ENCODE measurements around the gene GALNT18.

The GALNT18 gene

DNA sequence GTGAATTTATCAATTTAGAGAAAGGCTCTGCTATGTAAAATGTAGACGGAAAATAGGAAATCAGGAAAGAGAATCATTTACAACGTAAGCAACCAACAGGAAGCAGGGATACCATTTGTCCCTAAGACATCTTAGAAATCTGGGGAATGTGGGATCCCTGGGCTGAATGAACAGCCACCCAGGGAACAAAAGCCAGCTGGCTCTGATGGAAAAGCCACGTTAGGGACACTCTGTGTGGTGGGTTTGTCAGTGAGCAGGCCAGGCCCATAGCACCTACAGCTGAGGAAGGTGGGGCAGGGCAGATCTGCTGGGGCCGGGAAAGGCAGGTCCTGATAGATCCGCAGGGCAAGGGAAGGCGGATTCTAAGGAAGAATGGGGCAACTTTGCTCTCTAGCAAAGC is 181.7 kb downstream of the GALNT18 start:
- Histone ChIP-seq H3K9ac (ENCODE audit: low read length) (no peak overlapping the region), H2AFZ (ENCODE audit: low read length) (no peak overlapping the region), H3K27ac (ENCODE audit: low read length) (no peak overlapping the region), H3K9me3 (replicated peaks; ENCODE audit: insufficient read depth, low read length) (no peaks in the 10 kb centered on the region), H3K4me2 (ENCODE audit: low read depth, low read length) (no peak overlapping the region), H3K27me3 (replicated peaks; ENCODE audit: insufficient read depth, low read length) (no peaks in the 10 kb centered on the region), H3K4me3 (ENCODE audit: low read length) (no peak overlapping the region), H3K9me2 (replicated peaks; ENCODE audit: insufficient read depth, low read length) (no peaks in the 10 kb centered on the region), H4K20me1 (ENCODE audit: insufficient read depth, low read length) (no peaks in the 10 kb centered on the region), H3F3A (ENCODE audit: insufficient read depth, low read length) (no peaks in the 10 kb centered on the region), H3K4me1 (ENCODE audit: low read length) (no peaks in the 10 kb centered on the region), H3K36me3 (replicated peaks; ENCODE audit: insufficient read depth, low read length) (no peaks in the 10 kb centered on the region), H3K79me2 (ENCODE audit: low read length) (no peaks in the 10 kb centered on the region)
- no peak for DNase-seq
- TF ChIP-seq, protein P1, sequence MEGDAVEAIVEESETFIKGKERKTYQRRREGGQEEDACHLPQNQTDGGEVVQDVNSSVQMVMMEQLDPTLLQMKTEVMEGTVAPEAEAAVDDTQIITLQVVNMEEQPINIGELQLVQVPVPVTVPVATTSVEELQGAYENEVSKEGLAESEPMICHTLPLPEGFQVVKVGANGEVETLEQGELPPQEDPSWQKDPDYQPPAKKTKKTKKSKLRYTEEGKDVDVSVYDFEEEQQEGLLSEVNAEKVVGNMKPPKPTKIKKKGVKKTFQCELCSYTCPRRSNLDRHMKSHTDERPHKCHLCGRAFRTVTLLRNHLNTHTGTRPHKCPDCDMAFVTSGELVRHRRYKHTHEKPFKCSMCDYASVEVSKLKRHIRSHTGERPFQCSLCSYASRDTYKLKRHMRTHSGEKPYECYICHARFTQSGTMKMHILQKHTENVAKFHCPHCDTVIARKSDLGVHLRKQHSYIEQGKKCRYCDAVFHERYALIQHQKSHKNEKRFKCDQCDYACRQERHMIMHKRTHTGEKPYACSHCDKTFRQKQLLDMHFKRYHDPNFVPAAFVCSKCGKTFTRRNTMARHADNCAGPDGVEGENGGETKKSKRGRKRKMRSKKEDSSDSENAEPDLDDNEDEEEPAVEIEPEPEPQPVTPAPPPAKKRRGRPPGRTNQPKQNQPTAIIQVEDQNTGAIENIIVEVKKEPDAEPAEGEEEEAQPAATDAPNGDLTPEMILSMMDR (IDR thresholded peaks at IDR 0.05; ENCODE audit: low read length) = no peak

DNA sequence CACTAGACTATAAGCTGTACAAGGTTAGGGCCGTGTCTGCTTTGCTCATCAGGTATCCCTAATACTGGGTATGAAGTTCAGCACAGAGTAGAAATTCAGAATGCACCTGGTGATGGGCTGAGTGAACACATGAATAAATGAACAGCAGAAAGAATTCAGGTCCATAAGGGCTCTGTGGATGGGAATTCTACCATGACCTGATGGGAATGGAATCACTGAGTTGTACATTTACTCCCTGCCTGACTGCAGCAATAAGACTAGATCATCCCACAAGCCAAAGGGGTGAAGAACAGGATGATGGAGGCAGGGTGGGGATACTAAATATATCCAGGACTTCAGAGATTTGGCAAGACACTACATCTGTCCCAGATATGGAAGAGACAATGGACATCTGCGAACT is 182.2 kb downstream of the GALNT18 start:
- DNase-seq = no peak
- H3K79me2 ChIP-seq (ENCODE audit: low read length) = no peaks in the 10 kb centered on the region
- no peak overlapping the region for H3K4me3 ChIP-seq (ENCODE audit: low read length)
- H3K4me2 ChIP-seq (ENCODE audit: low read depth, low read length) = no peak overlapping the region
- H3K4me1 ChIP-seq (ENCODE audit: low read length) = no peaks in the 10 kb centered on the region
- H3K27ac ChIP-seq (ENCODE audit: low read length) = no peak overlapping the region
- H3K36me3 ChIP-seq (replicated peaks; ENCODE audit: insufficient read depth, low read length) = no peaks in the 10 kb centered on the region
- H3K9ac ChIP-seq (ENCODE audit: low read length) = no peak overlapping the region
- H2AFZ ChIP-seq (ENCODE audit: low read length) = no peak overlapping the region
- TF ChIP-seq EZH2phosphoT487 (IDR thresholded peaks at IDR 0.05; ENCODE audit: low read length) = no peak
- TF ChIP-seq, protein P1 (IDR thresholded peaks at IDR 0.05; ENCODE audit: low read length) = no peak
- no peak for TF ChIP-seq EZH2 (optimal IDR thresholded peaks at IDR 0.05; ENCODE audit: low read depth, low read length)
- H3K27me3 ChIP-seq (replicated peaks; ENCODE audit: insufficient read depth, low read length) = no peaks in the 10 kb centered on the region
- H3K9me3 ChIP-seq (replicated peaks; ENCODE audit: insufficient read depth, low read length) = no peaks in the 10 kb centered on the region
- H4K20me1 ChIP-seq (ENCODE audit: insufficient read depth, low read length) = no peaks in the 10 kb centered on the region
- H3K9me2 ChIP-seq (replicated peaks; ENCODE audit: insufficient read depth, low read length) = no peaks in the 10 kb centered on the region
- H3F3A ChIP-seq (ENCODE audit: insufficient read depth, low read length) = no peaks in the 10 kb centered on the region

DNA sequence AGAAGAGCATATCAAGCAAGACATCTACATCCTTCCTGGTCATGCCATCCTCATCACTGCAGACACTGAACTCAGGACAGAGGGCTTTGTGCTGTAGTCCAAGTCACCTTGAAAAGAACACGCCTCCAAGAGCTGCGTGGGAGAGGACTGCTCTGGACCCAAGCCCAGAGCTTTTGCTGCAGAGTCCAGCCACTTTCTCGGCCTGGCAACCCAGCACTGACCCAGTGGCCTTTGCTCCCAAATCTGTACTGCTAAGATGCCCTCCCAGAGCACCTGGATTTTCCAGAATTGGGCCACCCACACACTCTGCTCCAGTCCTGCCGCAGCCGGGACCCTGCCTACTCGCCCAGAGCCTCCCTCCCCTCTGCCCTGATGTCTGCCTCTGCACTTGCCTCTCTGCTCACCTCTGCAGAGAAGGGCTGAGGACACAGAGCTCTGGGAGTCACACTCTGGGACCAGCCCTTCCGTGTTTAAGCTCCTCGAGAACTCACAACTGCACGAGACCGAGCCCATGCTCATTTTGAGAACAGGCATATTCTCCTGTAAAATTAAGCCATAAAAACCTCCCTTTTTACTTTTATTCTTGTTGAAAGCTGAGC is 185.0 kb downstream of the GALNT18 start:
- no peaks in the 10 kb centered on the region for H3K27me3 ChIP-seq (replicated peaks; ENCODE audit: insufficient read depth, low read length)
- no peaks in the 10 kb centered on the region for H3F3A ChIP-seq (ENCODE audit: insufficient read depth, low read length)
- no peak overlapping the region for H3K27ac ChIP-seq (ENCODE audit: low read length)
- no peaks in the 10 kb centered on the region for H3K9me3 ChIP-seq (replicated peaks; ENCODE audit: insufficient read depth, low read length)
- TF ChIP-seq EZH2phosphoT487 (IDR thresholded peaks at IDR 0.05; ENCODE audit: low read length) = no peak
- no peak for TF ChIP-seq EZH2 (optimal IDR thresholded peaks at IDR 0.05; ENCODE audit: low read depth, low read length)
- TF ChIP-seq, protein P1 (IDR thresholded peaks at IDR 0.05; ENCODE audit: low read length) = no peak
- H4K20me1 ChIP-seq (ENCODE audit: insufficient read depth, low read length) = no peaks in the 10 kb centered on the region
- no peak for DNase-seq
- no peak overlapping the region for H2AFZ ChIP-seq (ENCODE audit: low read length)
- H3K4me3 ChIP-seq (ENCODE audit: low read length) = no peak overlapping the region
- no peak overlapping the region for H3K9ac ChIP-seq (ENCODE audit: low read length)
- no peaks in the 10 kb centered on the region for H3K9me2 ChIP-seq (replicated peaks; ENCODE audit: insufficient read depth, low read length)
- no peaks in the 10 kb centered on the region for H3K4me1 ChIP-seq (ENCODE audit: low read length)
- H3K36me3 ChIP-seq (replicated peaks; ENCODE audit: insufficient read depth, low read length) = no peaks in the 10 kb centered on the region
- no peak overlapping the region for H3K4me2 ChIP-seq (ENCODE audit: low read depth, low read length)
- H3K79me2 ChIP-seq (ENCODE audit: low read length) = no peaks in the 10 kb centered on the region
